Measurements from ENCODE around the gene CSF2.
"Not testable (repeated sequence)": the region's sequence is repeated elsewhere in the genome, so short reads cannot be mapped to it uniquely, and the experiment has no call there.

The CSF2 gene

DNA sequence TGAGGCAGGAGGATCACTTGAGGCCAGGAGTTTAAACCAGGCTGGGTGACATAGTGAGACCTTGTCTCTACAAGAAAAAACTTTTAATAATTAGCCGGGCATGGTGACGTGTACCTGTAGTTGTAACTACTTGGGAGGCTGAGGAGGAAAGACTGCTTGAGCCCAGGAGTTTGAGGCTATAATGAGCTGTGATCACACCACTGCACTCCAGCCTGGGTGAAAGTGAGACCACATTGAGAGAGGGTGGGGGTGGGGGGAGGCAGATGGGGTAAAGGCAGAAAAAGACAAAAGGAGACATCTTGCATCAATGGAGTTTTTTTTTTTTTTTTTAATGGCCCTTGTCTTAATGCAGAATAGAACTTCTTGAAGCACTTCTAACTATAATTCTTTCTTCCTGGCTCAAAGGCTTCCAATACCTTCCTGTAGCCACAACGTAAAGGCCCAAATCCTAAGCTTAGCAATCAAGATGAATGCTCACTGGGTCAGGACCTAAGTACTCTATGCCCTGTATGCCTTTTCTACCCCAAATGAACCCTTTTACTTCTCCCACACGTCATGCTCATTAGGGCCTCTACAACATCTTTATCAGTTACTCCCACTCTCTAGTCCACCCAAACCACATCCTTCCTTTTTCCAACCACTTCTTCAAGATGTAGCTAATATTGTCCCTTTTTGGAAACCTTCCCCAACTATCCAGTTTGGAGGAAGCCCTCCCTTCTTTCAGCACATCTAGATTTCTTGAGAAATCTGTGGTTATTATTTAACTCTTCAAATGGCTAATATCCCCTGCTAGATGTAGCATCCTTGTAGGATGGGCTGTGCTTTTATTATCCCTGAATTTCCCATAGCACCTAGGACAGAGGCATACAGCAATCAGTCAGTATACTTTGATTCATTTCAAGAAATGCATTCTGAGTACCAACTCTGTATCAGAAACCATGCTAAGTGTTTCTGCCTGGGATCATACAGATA lies 40.8 kb downstream of the CSF2 start:
- no peak for DNase-seq

- no peak for DNase-seq
Measured at GRCh38 chr5:132115375-132115774, 41.8 kb downstream of the CSF2 start.

GRCh38 chr5:132116072-132116471 lies 42.5 kb downstream of the CSF2 start:
- DNase-seq = no peak

GRCh38 chr5:132116909-132117489 lies 43.4 kb downstream of the CSF2 start:
- peak; percentile 27 for DNase-seq

GRCh38 chr5:132120717-132121116 lies 47.1 kb downstream of the CSF2 start:
- not testable (repeated sequence) for DNase-seq

DNA sequence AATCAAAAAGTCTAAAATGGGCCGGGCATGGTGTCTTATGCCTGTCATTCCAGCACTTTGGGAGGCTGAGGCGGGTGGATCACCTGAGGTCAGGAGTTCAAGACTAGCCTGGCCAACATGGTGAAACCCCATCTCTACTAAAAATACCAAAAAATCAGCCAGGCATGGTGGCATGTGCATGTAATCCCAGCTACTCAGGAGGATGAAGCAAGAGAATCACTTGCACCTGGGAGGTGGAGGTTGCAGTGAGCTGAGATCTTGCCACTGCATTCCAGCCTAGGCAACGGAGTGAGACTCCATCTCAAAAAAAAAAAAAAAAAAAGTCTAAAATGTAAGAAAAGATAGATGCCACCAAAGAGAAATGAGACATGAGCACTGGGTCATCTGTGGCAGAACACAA lies 49.4 kb downstream of the CSF2 start:
- DNase-seq = not testable (repeated sequence)

- DNase-seq = not testable (repeated sequence)
Measured at GRCh38 chr5:132123578-132123977, 50.0 kb downstream of the CSF2 start.
